Dedifferentiated amniotic fluid mesenchymal stem cell (primary cell): ENCODE data around the gene MTCL1.

Experiments
- DNase-seq: peaks from one replicate; pipeline ENCODE4 v3.0.0-alpha.2; 2016; ENCODE audit errors: extremely low spot score

Gene MTCL1

DNA sequence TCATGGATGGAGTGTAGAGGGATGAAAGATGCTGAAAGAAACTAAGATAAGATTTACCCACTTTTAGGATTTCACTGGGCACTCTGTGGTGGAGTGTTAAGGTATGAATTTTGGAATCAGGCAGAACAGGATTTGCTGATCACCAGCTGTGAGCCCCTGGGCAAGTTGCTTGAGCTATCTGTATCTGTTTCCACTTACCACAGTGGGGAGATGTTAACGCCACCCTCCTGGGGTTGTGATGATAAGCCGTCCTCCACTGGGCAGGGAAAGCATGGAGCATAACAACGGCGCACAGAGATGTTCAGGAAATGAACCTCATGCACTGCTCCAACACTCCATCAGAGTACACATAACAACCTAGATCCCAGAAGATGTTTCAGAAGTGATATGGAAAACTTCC, 160.6 kb downstream of the MTCL1 start:
- DNase-seq = no peak

DNA sequence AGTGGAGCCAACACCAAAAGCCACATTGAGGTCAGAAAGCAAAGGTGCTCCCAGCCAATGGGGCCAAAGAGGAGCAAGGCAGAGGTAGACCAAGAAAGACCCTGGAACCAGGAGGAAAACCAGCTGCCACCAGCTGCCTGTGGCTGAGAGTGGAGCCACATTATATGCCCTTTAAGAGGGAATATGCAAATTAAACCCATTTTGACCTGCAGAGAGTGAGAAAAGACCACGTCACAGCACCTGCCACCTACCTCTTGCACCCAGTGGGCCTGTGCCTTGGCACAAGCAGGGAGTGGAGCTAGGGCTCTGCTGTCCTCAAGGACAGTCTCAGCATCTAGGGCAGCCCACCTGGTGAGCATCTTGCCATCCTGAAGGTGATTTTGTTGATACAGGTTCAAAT, 161.3 kb downstream of the MTCL1 start:
- DNase-seq = no peak

DNA sequence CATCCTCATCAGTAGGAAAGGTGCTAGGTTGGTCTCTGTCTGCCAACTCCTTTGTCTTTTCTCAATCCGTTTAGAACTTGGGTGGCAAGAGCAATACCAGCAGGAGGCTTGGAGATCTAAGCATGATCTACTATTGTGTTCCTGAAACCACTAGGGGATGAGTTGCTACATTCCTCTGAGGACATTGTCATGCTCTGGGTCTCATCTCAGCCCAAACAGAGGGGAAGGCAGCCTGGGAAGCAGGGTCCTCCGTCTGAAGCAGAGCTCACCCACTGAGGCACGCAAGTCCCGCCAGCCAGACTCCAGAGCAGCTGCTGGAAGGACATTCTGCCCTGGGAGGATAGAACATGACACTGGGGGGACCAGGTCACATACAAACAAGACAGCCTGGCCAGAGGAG, 162.9 kb downstream of the MTCL1 start:
- DNase-seq = no peak

DNA sequence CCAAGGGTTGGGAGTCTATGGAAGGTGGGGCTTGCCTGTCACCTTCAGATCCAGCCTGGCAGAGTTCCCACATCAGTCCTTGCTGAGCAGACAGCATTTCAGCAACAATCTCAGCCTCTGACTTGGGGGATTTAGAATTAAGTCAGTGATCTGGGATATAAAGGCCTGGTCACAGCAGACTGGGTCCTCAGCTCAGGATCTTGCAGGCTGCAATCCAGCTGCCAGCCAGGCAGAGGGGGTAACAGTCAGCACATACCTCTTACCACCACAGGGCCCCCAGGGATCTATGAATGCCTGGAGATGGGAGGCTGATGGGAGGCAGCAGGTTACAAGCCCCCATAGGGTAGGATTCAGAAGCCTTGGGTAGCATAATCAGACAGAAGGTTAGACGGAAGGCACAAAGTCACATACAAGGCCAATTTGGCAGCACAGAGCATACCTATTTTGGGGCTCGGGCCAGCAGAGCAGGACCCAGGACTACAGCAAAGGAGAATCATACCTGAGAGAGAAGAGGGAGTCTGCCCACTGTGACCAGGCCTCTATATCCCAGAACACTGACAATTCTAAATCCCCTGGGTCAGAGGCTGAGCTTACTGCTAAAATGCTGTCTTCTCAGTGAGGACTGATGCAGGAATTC, 163.5 kb downstream of the MTCL1 start:
- DNase-seq = no peak

DNA sequence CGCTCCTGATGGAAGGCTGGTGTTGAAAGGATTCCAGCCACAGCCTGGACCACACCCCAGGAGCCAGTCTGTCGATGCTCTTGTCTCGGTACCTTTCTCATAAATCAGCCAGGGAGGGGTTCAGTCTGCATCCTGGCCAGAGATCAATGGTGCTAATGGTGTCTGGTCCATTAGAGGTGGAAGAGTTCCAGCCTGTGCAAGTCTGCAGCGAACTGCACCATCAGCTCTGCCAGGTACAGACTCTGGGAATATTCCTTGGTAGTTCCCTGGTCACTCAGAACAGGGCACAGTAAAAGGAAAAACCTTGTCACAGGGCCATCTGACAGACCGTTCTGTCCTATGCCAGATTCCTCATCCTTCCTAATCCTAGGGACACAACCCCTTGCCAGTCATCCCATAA, 164.3 kb downstream of the MTCL1 start:
- DNase-seq = no peak

DNA sequence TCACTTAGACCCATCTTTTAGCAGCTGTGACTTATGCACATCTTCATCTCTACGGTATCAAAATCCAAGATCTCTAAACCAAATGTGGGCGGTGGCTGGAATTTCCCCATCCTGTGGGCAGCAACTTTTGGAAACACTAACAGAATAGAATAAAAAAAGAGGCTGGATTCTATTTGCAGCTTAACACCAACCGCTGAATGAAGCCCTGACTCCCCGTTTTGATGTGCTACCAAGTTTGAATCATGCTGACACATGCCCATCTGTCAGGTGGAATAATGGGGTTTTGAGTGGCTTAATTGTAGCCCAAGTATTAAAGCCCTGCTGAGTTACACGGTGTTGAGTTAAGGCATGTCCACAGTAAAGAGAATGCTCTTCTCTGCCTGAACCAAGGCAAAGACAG, 165.2 kb downstream of the MTCL1 start:
- DNase-seq = no peak

DNA sequence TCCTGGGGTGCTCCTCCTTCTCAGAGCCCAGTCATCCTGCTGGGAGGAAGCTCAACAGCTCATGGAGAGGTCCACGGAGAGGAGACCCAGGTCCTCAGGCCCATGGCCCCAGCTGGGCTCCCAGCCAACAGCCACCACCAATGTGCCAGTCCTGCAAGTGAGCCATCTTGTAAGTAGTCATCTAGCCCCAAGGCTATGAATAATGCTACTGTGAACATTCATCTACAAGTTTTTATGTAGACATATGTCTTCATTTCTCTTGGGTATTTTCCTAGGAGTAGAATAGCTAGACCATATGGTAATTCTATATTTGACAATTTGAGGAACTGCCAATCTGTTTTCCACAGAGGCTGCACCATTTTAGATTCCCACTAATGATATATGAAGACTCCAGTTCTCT, 166.1 kb downstream of the MTCL1 start:
- no peak for DNase-seq

DNA sequence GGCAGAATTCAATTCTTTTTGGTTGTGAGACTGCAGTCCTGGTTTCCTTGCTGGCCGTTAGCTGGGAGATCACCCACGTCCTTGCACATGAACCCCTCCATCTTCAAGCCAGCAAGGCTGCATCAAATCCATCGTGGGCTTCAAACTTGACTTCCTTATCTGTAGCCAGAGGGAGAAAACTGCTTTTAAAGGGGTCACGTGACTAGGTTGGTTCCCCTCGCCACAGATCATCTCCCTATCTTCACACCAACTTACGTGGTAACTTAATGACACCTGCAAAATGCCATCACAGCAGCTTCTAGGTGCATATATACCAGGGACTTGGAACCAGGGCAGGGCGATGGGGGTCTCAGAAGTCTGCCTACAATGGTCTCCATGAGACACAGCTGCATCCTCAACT, 169.5 kb downstream of the MTCL1 start:
- DNase-seq = no peak

DNA sequence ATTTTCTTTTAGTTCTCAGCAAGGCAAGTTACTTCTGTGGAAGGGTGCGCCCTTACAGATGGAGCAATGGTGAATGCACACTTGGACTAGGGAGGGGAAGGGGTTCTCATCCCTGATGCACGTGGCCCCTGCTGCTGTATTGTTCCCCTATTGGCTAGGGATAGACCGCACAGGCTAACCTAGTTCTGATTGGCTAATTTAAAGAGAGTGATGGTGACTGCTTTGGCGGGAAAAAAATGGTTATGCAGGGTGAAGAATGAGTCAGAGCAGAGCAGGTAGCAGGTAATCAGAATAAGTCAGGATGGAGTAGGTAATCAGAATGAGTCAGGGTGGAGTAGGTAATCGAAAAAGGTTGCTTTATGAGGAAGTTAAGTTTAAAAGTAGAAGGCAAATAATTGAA, 171.5 kb downstream of the MTCL1 start:
- DNase-seq = no peak

DNA sequence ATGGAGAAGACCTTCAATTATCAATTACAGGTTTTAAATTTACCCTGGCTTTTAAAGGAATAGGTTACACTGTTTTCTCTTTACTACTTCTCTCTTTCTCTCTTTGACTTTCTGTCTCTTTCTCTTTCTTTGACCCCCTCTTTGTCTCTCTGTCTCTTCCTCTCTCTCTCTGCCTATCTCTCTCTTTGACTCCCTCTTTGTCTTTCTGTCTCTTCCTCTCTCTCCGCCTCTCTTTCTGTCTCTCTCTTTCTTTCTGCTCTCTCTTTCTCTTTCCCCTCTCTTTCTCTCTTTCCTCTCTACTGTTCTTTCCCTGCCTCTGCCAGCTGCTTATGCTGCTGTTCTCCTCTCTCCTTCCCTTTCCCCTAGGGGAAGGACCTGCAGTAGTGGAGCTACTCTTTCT, 175.7 kb downstream of the MTCL1 start:
- DNase-seq = no peak
